Measurements from ENCODE around the gene CMTM5. TPM values are rescaled to one million over a fixed set of nuclear protein-coding genes. Genes with fewer than 3 reads are reported as not detected.

The CMTM5 gene
- total RNA-seq, 2 experiments from 2014 or later, result not detected

DNA sequence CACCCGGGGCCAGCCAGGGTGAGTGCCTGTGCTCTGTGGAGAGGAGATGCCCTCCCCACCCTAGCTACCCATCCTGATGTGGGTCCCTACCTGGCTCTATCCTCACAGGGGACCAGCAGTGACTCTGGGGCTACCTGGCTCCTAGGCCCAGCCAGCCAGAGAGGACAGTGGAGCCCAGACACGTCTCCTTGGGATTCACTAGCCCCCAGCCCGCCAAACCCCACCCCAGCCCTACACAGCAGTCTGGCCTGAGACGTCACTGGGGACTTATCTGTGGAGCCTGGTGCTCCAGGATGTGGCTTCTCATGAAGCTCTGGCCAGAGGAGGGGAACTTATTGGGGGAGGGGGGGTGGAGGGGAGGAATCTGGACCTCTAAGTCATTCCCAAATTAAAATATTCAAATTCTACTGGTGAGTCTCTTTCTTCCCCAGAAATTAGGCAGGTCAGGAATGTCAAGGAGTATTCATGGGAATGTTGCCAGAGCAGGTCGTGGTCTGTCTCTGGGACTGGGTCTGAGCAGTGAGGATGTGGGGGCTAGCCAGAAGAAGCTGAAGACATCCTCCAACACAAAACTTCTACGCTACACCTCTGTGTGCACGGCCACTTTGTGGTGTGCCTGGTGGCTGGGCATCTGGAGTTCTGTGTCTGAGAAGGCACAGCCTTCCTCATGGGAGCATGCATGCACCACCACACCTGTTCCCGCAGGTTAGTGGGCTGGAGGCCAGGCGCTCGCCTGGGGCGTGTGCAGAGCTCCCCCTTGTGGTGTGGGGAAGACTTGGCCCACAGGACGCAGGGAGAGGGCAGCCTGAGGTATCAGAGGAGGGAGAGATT lies 2.7 kb downstream of the CMTM5 start:
- Histone ChIP-seq H3K4me2 (ENCODE audit: low read length) (no peak overlapping the region), H3K9me3 (ENCODE audit: low read length) (no peaks in the 10 kb centered on the region), H3K4me3 (ENCODE audit: low read depth, low read length, poor library complexity, severe bottlenecking) (no peak overlapping the region), H3K9me2 (ENCODE audit: insufficient read depth, low read length) (no peaks in the 10 kb centered on the region), H3K79me2 (ENCODE audit: insufficient read depth, low read depth, low read length) (no peaks in the 10 kb centered on the region), H2AFZ (ENCODE audit: low read length) (no peak overlapping the region), H3K36me3 (ENCODE audit: insufficient read depth, low read length) (no peaks in the 10 kb centered on the region), H3K4me1 (ENCODE audit: insufficient read depth, low read length, poor library complexity, severe bottlenecking) (no peaks in the 10 kb centered on the region), H3K27ac (ENCODE audit: low read depth, low read length, poor library complexity, severe bottlenecking) (no peak overlapping the region), H4K20me1 (ENCODE audit: insufficient read depth, low read length) (no peaks in the 10 kb centered on the region)
- CTCF ChIA-PET (ENCODE audit: unreplicated experiment), result interaction anchor here (0.5 to 1.2 kb wide), 4 partner anchors 27 to 259 kb away, joined by 3 to 7 read pairs (median 4); partner anchors contain the start of genes PABPN1 and SLC22A17
- intact Hi-C loops (cut with micrococcal nuclease; ENCODE audit: unreplicated experiment), result loop anchor here (1.0 to 5.0 kb wide), 3 partner anchors 51 to 257 kb away; no protein-coding TSS in a partner anchor
- POLR2A ChIA-PET, result interaction anchor here (0.6 to 0.7 kb wide), 2 partner anchors 69 to 153 kb away, joined by 3 to 4 read pairs; no protein-coding TSS in a partner anchor
- peak; percentile 66 for DNase-seq (ENCODE audit: low spot score)
- TF ChIP-seq, protein P1, sequence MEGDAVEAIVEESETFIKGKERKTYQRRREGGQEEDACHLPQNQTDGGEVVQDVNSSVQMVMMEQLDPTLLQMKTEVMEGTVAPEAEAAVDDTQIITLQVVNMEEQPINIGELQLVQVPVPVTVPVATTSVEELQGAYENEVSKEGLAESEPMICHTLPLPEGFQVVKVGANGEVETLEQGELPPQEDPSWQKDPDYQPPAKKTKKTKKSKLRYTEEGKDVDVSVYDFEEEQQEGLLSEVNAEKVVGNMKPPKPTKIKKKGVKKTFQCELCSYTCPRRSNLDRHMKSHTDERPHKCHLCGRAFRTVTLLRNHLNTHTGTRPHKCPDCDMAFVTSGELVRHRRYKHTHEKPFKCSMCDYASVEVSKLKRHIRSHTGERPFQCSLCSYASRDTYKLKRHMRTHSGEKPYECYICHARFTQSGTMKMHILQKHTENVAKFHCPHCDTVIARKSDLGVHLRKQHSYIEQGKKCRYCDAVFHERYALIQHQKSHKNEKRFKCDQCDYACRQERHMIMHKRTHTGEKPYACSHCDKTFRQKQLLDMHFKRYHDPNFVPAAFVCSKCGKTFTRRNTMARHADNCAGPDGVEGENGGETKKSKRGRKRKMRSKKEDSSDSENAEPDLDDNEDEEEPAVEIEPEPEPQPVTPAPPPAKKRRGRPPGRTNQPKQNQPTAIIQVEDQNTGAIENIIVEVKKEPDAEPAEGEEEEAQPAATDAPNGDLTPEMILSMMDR (conservative IDR thresholded peaks at IDR 0.05; ENCODE audit: low read length), result peak; percentile 89
- TF ChIP-seq EZH2phosphoT487 (IDR thresholded peaks at IDR 0.05; ENCODE audit: borderline replicate concordance, low read depth, low read length), result no peak
- no TSS peak for BruUV-seq (replicated peaks)

DNA sequence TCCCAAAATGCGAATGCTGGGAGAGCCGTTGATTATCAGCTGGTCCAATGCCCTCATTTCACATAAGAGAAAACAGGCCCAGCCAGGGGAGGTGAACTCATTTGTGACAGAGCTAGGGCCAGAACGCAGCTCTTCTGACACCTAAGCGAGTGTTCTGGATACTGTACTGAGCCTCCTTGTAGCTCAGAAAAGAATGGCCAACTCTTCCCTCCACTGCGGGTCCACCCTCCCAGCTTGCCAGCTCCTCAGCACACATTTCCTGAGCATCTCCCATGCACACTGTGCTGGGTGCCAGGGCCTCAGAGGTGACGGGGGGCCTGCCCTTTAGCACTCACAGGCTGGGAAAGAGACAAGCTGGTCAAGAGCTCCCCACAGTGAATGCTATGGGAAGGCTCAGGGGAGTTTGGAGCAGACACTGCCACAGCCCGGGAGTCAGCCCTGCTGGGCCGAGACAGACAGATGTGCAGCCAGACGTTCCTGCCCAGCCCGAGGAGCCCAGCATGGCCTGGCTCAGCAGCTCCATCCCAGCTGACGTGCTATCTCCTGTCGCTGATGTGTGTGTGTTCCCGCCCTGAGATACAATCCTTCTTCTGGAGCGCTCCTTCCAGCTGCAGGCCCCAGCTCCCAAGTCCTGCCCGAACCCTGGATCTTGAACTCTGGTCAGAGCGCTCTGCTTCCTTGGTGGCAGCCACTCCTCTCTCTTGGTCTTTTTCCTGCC lies 3.5 kb downstream of the CMTM5 start:
- DNase-seq (ENCODE audit: low spot score), result no peak
- ChIA-PET CTCF (ENCODE audit: unreplicated experiment) (interaction anchor here (0.6 to 1.2 kb wide), 3 partner anchors 57 to 260 kb away, joined by 3 to 7 read pairs (median 4); no protein-coding TSS in a partner anchor), POLR2A (interaction anchor here (0.6 to 0.7 kb wide), 2 partner anchors 69 to 152 kb away, joined by 3 to 4 read pairs; no protein-coding TSS in a partner anchor)
- Histone ChIP-seq H3K9me2 (ENCODE audit: insufficient read depth, low read length) (no peaks in the 10 kb centered on the region), H2AFZ (ENCODE audit: low read length) (no peak overlapping the region), H3K4me3 (ENCODE audit: low read depth, low read length, poor library complexity, severe bottlenecking) (no peak overlapping the region), H3K36me3 (ENCODE audit: insufficient read depth, low read length) (no peaks in the 10 kb centered on the region), H3K27ac (ENCODE audit: low read depth, low read length, poor library complexity, severe bottlenecking) (no peak overlapping the region), H3K4me1 (ENCODE audit: insufficient read depth, low read length, poor library complexity, severe bottlenecking) (no peaks in the 10 kb centered on the region), H3K4me2 (ENCODE audit: low read length) (no peak overlapping the region), H3K9me3 (ENCODE audit: low read length) (no peaks in the 10 kb centered on the region), H3K79me2 (ENCODE audit: insufficient read depth, low read depth, low read length) (no peaks in the 10 kb centered on the region), H4K20me1 (ENCODE audit: insufficient read depth, low read length) (no peaks in the 10 kb centered on the region)
- no peak for TF ChIP-seq EZH2phosphoT487 (IDR thresholded peaks at IDR 0.05; ENCODE audit: borderline replicate concordance, low read depth, low read length)
- TF ChIP-seq, protein P1 (conservative IDR thresholded peaks at IDR 0.05; ENCODE audit: low read length), result peak; percentile 10; the same call in 1 of the 2 replicates
- BruUV-seq (replicated peaks), result no TSS peak
- intact Hi-C loops (cut with micrococcal nuclease; ENCODE audit: unreplicated experiment), result loop anchor here (1.0 to 5.0 kb wide), 3 partner anchors 52 to 258 kb away; no protein-coding TSS in a partner anchor

Measured in OCI-LY7 (cell line).